NCI-H1105 treated with DMSO at 0.1 percent for 48 hours (cell line): ENCODE data around the gene EDC3.
"Not testable (repeated sequence)": the region's sequence is repeated elsewhere in the genome, so short reads cannot be mapped to it uniquely, and the experiment has no call there.

Experiments
- DNase-seq: peaks from one replicate; lab custom pipeline; 2025; lab: John Stamatoyannopoulos, UW

Gene EDC3

GRCh38 chr15:74610302-74610951, 85.4 kb downstream of the EDC3 start:
- DNase-seq: no peak

- DNase-seq: no peak
These were observed 85.9 kb downstream of the EDC3 start for GRCh38 chr15:74609938-74610301.

GRCh38 chr15:74608786-74609185, 87.0 kb downstream of the EDC3 start:
- no peak for DNase-seq

DNA sequence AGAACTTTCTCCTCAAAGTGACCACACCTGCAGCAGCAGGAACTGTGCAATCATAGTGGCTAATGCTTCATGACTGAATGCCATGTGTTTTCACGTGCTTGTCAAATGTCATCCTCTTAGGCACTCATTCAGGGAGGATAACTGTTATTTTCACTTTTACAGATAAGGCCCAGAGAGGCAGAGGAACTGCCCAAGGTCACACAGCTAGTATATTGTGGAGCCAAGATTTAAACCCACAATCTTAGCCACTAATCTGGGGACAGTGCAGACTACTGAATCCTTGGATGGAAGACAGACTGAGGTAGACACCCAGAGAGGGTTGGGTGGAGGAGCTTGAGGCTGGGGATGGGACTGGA, 90.1 kb downstream of the EDC3 start:
- no peak for DNase-seq

DNA sequence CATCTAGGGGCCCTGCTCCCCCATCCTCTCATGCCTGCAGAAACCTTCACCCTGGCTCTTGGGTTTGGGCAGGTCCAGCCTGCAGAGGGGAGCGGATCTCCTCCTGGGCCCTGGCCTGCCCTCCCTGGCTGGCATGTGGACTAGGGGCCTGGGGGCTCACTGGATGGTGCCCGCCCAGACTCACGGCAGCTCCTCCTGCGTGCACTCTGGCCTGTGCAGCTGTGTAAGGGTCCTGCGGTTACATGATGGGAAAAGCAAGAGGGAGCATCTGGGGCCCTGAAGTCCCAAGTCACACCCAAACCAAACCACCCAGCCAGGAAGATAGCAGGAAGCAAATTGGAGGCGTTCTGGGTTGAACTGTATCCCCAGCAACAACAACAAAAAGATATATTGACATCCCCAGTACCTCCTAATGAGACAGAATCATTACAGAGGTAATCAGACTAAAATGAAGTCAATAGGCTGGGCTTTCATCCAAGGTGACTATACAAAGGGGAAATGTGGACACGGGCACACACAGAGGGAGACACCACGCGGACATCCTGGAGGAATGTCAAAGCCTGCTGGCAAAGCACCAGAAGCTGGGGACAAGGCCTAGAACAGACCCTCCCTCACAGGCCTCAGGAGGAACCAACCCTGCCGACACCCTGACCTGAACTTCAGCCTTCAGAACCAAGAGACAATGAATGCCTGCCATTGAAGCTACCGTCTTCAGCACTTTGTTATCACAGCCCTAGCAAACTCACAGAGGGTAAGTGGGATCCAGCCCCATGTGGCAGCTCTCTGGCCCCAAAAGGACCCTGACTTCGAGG, 90.6 kb downstream of the EDC3 start:
- DNase-seq: peak; percentile 5

- DNase-seq: no peak
These were observed 91.8 kb downstream of the EDC3 start for GRCh38 chr15:74603789-74604705.

DNA sequence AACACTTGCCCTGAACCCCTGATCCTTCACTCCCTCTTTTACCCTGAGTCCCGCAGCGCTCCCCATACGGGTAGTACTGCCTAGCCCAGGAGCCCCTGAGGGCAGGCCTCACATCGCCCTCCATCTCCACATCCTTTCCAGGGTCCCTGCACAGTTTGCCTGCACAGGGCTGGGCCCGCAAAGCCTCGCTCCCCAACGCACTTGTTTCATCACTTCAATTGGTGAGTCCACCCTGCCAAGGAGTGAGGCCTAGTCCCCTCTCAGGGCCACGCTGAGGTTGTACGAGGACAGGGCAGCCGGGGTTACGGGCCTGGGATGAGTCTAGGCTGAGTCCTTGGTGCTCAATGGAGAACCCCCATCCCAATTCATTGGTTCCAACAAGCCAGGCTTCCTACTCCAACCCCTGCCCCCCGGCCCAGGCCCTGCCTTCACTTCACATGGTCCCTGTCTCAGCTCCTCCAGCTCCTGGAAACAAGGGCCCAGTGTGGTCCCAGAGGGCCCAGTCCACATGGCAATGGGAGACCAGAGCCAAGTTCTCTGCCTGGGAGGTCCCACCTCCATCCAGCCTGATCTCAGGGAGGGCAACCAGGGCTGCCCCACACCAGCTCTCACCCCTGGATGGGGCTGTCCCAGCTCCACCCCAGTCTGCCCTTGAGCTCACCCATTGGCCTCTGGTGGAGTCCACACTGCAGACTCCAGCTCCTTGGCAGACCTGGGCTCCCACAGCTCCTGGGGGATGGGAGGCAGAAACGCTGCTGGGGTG, 92.6 kb downstream of the EDC3 start:
- DNase-seq: no peak

GRCh38 chr15:74599156-74599555, 96.7 kb downstream of the EDC3 start:
- no peak for DNase-seq

DNA sequence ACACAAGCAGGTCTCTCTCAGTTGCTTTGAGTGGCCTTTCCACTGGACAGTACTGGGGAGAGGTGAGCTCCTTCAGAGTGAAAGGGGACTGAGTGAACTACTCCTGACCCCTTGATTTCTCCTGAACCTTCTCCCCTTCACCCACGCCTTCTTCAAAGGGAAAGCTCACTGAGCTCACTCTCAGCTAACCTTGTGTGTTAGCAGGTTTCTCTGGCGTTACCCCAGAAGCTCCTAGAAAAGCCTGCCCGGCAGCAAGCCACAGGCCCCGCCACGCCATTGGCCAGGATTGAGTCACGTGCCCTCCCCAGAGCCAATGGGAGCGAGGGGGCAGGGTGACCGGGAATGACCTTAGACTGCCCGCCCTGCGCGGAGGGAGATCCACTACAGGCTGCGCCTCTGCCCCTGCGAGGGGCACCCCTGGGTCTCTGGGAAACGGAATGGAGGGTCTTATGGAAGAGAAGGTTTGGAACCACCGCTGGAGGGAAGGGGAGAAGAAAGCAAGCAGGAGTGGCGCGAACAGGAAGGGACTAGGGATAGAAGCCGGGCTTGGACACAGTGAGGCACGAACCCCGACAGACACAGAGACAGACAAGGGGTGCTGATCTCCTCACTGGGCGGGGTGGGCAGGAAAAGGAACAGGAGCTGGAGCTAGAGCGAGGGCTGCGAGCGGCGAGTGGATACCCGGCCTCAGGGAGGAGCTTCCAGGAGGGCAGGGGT, 97.5 kb downstream of the EDC3 start:
- DNase-seq: peak; percentile 77

GRCh38 chr15:74597146-74597705, 98.6 kb downstream of the EDC3 start:
- DNase-seq: not testable (repeated sequence)

DNA sequence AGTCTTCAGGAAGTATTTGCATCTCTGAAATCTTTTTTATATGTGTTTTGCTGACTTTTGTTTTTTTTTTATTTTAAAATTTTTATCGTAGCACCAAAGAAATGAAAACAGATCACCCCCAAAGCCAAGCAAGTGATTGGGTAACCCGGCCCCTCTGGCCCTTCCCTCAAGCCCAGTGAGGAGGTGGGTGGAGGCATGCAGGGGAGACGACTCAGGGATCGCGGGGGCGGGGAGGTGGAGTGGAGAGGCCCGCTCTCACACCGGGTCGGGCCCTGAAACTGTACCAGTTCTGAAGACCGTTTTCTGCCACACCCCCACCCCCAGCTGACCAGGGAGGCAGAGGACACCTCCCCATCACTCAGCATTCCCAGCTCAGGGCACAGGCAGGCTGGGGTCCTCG, 99.1 kb downstream of the EDC3 start:
- not testable (repeated sequence) for DNase-seq

- DNase-seq: no peak
These were observed 100.6 kb downstream of the EDC3 start for GRCh38 chr15:74595271-74595670.

DNA sequence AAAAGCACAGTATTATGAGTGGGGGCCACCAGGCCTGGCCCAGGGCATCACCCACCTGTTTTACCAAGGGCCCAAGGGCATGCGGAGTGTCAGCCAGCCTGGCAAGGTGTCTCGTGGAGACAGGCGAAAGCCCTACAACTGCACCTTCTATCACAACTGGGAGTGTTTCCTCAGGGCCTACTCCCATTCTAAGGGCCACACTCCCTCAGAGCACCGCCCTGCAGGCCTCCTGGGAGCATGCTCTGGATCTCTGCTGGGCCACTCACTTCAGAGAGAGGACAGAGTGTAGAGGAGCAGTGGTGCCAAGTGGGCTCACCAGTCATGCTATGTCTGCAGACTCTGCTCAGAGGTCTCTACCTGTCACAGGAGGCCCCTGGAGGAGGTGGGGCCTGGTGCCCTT, 101.4 kb downstream of the EDC3 start:
- DNase-seq: no peak

DNA sequence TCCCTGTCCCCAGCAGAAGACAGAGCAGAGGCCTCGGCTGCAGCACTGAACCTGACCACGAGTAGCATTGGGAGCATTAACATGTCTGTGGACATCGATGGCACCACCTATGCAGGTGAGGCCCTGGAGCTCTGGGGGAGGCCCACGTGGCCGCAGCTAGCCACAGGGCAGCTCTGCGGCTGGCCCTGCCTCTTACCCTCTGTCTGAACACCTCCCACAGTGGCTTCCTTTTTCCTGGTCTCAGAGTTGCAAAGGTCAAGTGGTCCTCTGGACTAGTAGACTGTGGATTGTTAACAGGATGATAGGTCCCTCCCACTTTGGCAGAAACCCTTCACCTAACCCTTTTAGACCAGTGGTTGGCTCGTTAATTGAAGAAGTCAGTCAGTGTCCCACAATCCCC, 102.7 kb downstream of the EDC3 start:
- DNase-seq: no peak

DNA sequence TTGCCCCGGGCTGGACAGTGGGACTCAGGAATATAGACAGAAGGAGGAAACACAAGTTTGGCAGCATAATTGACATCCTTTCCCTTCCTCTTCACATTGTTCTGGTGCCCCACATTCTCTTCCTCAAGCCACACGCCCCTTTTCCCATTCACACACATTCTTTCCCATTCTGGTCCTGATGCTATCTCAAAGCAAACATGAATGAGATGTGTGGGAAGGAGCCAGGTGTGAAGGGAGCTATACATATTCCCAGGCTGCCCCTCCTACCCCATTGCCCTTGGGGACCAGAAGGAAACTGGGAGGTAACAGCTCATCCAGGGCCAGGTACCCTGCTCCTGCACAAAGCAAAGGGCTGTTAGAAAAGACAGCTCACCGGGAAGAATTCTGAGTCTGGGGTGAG, 103.6 kb downstream of the EDC3 start:
- DNase-seq: no peak

DNA sequence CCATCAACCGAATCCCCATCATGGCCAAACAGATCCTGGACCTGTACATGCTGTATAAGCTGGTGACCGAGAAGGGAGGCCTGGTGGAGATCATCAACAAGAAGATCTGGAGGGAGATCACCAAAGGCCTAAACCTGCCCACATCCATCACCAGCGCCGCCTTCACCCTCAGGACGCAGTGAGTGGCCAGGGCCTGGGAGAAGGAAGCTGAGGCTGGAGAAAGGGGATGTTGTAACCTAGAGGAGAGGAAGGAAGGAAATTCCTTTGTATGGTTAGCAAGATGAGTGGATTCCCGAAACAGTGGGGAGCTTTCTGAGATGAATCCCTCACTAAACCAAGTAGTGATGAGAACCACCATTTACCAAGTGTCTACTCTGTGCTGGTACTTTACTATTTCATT, 106.0 kb downstream of the EDC3 start:
- no peak for DNase-seq

GRCh38 chr15:74585857-74586256, 110.0 kb downstream of the EDC3 start:
- DNase-seq: no peak

GRCh38 chr15:74585191-74585590, 110.6 kb downstream of the EDC3 start:
- DNase-seq: peak; percentile 3

GRCh38 chr15:74584779-74585178, 111.0 kb downstream of the EDC3 start:
- DNase-seq: no peak

GRCh38 chr15:74584204-74584603, 111.6 kb downstream of the EDC3 start:
- no peak for DNase-seq
